PC-3 (cell line): ENCODE data around the gene ZNF532. TPM values are rescaled to one million over a fixed set of nuclear protein-coding genes. Genes with fewer than 3 reads are reported as not detected.
"Not testable (repeated sequence)": the region's sequence is repeated elsewhere in the genome, so short reads cannot be mapped to it uniquely, and the experiment has no call there.

Source experiments
- ATAC-seq: fragments of 200-7000 bp; cut with Tn5 transposase; 2 replicates; pipeline ENCODE4 v1.9.1; 2020; ENCODE audit warnings: mild to moderate bottlenecking, moderate library complexity
- BruUV-seq: library from RNA; stranded (reverse); fragments of 400-500 nt; replicated peaks from 2 replicates; lab custom pipeline; 2021; lab: Mats Ljungman, UMichigan
- CTCF ChIA-PET: fragments of 300-600 bp; sonication (Branson Sonifier 250); formaldehyde crosslinking; loops from one replicate; lab custom pipeline; 2022; ENCODE audit warnings: antibody characterized with exemption; lab: Charles Lee
- POLR2A ChIA-PET: fragments of 300-600 bp; sonication (Branson Sonifier 250); formaldehyde crosslinking; loops from one replicate; lab custom pipeline; 2022; ENCODE audit warnings: antibody characterized with exemption; ENCODE audit not compliant: unreplicated experiment; lab: Charles Lee
- DNase-seq: peaks from one replicate; pipeline ENCODE4 v3.0.0-alpha.2; 2015
- H2AFZ ChIP-seq: fragments of 300-600 bp; sonication (generic); 2 replicates; pipeline ENCODE4 v1.6.0; 2016; ENCODE audit warnings: antibody characterized with exemption, low read length
- H3F3A ChIP-seq: fragments of 300-600 bp; sonication (generic); one replicate; pipeline ENCODE4 v1.6.0; 2017; ENCODE audit warnings: antibody characterized with exemption, low read length, control low read depth, mild to moderate bottlenecking; ENCODE audit not compliant: unreplicated experiment
- H3K27ac ChIP-seq: fragments of 300-600 bp; sonication (generic); 2 replicates; pipeline ENCODE4 v1.5.1; 2016; ENCODE audit warnings: mild to moderate bottlenecking, low read length
- H3K27me3 ChIP-seq: fragments of 300-600 bp; sonication (generic); 2 replicates; pipeline ENCODE4 v1.6.1; 2016; ENCODE audit warnings: low read length, mixed read lengths
- H3K36me3 ChIP-seq: fragments of 300-600 bp; sonication (generic); 2 replicates; pipeline ENCODE4 v1.6.1; 2016; ENCODE audit warnings: low read depth, mixed run types, low read length, mixed read lengths
- H3K4me1 ChIP-seq: fragments of 300-600 bp; sonication (generic); 2 replicates; pipeline ENCODE4 v1.5.1; 2016; ENCODE audit warnings: low read length; ENCODE audit not compliant: insufficient read depth
- H3K4me2 ChIP-seq: fragments of 300-600 bp; sonication (generic); 2 replicates; pipeline ENCODE4 v1.6.0; 2016; ENCODE audit warnings: low read length
- H3K4me3 ChIP-seq: fragments of 300-600 bp; sonication (generic); 2 replicates; pipeline ENCODE4 v1.5.1; 2016; ENCODE audit warnings: mild to moderate bottlenecking, low read length, mixed read lengths
- H3K79me2 ChIP-seq: fragments of 300-600 bp; sonication (generic); 2 replicates; pipeline ENCODE4 v1.6.1; 2017; ENCODE audit warnings: low read length, mixed read lengths
- H3K9ac ChIP-seq: fragments of 300-600 bp; sonication (generic); 2 replicates; pipeline ENCODE4 v1.6.0; 2016; ENCODE audit warnings: mild to moderate bottlenecking, low read length
- H3K9me2 ChIP-seq: fragments of 300-600 bp; sonication (generic); replicated peaks from 2 replicates; pipeline ENCODE4 v1.6.1; 2016; ENCODE audit warnings: mixed run types, low read length, mixed read lengths
- H3K9me3 ChIP-seq: fragments of 300-600 bp; sonication (generic); 2 replicates; pipeline ENCODE4 v1.6.1; 2016; ENCODE audit warnings: low read length, mixed read lengths
- H4K20me1 ChIP-seq: fragments of 300-600 bp; sonication (generic); 2 replicates; pipeline ENCODE4 v1.6.1; 2016; ENCODE audit warnings: low read length, mixed read lengths
- EZH2 ChIP-seq: fragments of 300-600 bp; sonication (generic); IDR thresholded peaks from one replicate; pipeline ENCODE4 v1.6.1; 2017; ENCODE audit warnings: antibody characterized with exemption, mild to moderate bottlenecking, low read length; ENCODE audit not compliant: unreplicated experiment
- EZH2phosphoT487 ChIP-seq: fragments of 300-600 bp; sonication (generic); IDR thresholded peaks from 2 replicates; pipeline ENCODE4 v1.6.1; 2018; ENCODE audit warnings: mild to moderate bottlenecking, antibody characterized with exemption, low read length, borderline replicate concordance
- intact Hi-C: fragments of 100-400 bp; cut with micrococcal nuclease; formaldehyde crosslinking; loops from 2 replicates; pipeline ENCODE4 v1.9.0; 2023
- total RNA-seq: library from RNA; depleted of rRNA; stranded (reverse); fragments of >200 nt; gene quantifications from 2 replicates; pipeline ENCODE4 v1.2.3, GENCODE V29; 2014
- TF ChIP-seq, protein P1 (sequence below): fragments of 300-600 bp; sonication (generic); conservative IDR thresholded peaks from 2 replicates; pipeline ENCODE4 v1.5.1; 2017; ENCODE audit warnings: antibody characterized with exemption, low read depth, mild to moderate bottlenecking, low read length

Gene ZNF532
- total RNA-seq, 1 experiment from 2014 or later = 47.3 TPM

DNA sequence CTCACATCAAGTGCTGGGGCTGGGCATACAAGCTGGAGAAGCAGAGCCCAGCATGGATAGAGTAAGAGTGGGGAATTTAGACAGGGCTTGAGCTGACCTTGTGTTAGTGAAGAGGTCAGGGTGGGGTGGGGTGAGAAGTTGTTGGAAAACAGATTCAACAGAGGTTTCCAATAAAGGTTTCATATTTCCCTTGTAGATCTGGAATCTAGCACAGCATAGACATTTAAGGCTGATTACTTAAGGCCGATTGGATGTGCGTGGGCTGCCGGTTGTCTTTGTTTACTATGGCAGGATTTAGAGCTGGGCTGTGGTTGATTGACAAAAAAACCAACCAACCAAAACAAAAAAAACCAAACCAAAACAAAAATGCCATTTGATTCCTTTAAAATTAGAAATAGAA lies 160.2 kb downstream of the ZNF532 start:
- H3K9ac ChIP-seq = no peak overlapping the region
- no TSS peak for BruUV-seq
- no peaks in the 10 kb centered on the region for H3K27me3 ChIP-seq
- H3K4me1 ChIP-seq = no peaks in the 10 kb centered on the region
- H3K9me2 ChIP-seq = no peaks in the 10 kb centered on the region
- ATAC-seq (no peak), DNase-seq (no peak)
- no peak overlapping the region for H3K27ac ChIP-seq
- H4K20me1 ChIP-seq = no peaks in the 10 kb centered on the region
- no peaks in the 10 kb centered on the region for H3K79me2 ChIP-seq
- H3K4me3 ChIP-seq = no peak overlapping the region
- TF ChIP-seq, protein P1, sequence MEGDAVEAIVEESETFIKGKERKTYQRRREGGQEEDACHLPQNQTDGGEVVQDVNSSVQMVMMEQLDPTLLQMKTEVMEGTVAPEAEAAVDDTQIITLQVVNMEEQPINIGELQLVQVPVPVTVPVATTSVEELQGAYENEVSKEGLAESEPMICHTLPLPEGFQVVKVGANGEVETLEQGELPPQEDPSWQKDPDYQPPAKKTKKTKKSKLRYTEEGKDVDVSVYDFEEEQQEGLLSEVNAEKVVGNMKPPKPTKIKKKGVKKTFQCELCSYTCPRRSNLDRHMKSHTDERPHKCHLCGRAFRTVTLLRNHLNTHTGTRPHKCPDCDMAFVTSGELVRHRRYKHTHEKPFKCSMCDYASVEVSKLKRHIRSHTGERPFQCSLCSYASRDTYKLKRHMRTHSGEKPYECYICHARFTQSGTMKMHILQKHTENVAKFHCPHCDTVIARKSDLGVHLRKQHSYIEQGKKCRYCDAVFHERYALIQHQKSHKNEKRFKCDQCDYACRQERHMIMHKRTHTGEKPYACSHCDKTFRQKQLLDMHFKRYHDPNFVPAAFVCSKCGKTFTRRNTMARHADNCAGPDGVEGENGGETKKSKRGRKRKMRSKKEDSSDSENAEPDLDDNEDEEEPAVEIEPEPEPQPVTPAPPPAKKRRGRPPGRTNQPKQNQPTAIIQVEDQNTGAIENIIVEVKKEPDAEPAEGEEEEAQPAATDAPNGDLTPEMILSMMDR = no peak
- TF ChIP-seq EZH2 = no peak
- H3K9me3 ChIP-seq = no peaks in the 10 kb centered on the region
- POLR2A ChIA-PET = no interaction called here
- intact Hi-C loops = no loop called here
- H3K36me3 ChIP-seq = no peaks in the 10 kb centered on the region
- no peak overlapping the region for H3K4me2 ChIP-seq
- CTCF ChIA-PET = no interaction called here
- H2AFZ ChIP-seq = no peak overlapping the region
- no peaks in the 10 kb centered on the region for H3F3A ChIP-seq

DNA sequence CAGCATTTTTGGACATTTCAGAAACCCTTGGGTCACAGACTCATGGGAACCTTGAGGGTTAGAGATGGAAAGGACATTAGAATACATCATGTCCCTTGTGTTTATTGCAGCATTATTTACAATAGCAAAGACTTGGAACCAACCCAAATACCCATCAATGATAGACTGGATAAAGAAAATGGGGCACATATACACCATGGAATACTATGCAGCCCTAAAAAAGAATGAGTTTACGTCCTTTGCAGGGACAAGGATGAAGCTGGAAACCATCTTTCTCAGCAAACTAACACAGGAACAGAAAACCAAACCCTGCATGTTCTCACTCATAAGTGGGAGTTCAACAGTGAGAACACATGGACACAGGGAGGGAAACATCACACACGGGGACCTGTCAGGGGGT lies 160.9 kb downstream of the ZNF532 start:
- BruUV-seq, H3K27me3 ChIP-seq, H3K9me2 ChIP-seq, DNase-seq, intact Hi-C loops, H3K36me3 ChIP-seq, H3K4me1 ChIP-seq, H3K27ac ChIP-seq, POLR2A ChIA-PET, H3K9me3 ChIP-seq, H3K79me2 ChIP-seq, CTCF ChIA-PET, ATAC-seq, H2AFZ ChIP-seq, H3F3A ChIP-seq, H3K9ac ChIP-seq, H4K20me1 ChIP-seq, H3K4me3 ChIP-seq, H3K4me2 ChIP-seq: not testable (repeated sequence)

DNA sequence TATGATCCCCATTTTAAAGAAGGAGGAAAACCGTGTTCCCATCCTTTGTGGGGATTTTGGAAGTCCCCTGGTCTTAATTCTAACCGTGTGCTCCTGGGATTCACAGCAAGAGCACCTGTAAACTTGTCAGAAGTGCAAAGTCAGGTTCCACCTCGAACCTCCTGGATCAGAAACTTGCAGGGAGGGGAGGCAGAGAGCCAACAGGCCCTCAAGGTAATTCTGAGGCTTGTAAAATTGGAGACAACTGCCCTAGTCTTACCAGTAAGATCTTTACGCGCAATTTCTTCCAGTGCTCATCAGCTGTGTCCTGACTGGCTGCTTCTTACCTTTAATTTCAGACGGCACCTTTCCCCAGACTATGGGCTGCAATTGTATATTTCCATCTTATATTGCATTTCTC lies 161.7 kb downstream of the ZNF532 start:
- Histone ChIP-seq H2AFZ (no peak overlapping the region), H3K4me3 (no peak overlapping the region), H3K9me2 (no peaks in the 10 kb centered on the region), H3K9ac (no peak overlapping the region), H3K27me3 (no peaks in the 10 kb centered on the region), H3K79me2 (no peaks in the 10 kb centered on the region), H3K9me3 (no peaks in the 10 kb centered on the region), H3K27ac (no peak overlapping the region), H4K20me1 (no peaks in the 10 kb centered on the region), H3K4me2 (no peak overlapping the region), H3K36me3 (no peaks in the 10 kb centered on the region), H3F3A (no peaks in the 10 kb centered on the region), H3K4me1 (no peaks in the 10 kb centered on the region)
- no peak for TF ChIP-seq EZH2
- no peak for TF ChIP-seq EZH2phosphoT487
- TF ChIP-seq, protein P1 = no peak
- DNase-seq (no peak), ATAC-seq (no peak)
- ChIA-PET POLR2A (no interaction called here), CTCF (no interaction called here)
- intact Hi-C loops = no loop called here
- BruUV-seq = no TSS peak
